ENCODE results near the gene CKAP4.

- no peak for TF ChIP-seq CTCF (conservative IDR thresholded peaks at IDR 0.05; ENCODE audit: low read depth in 2 of 2)
- TF ChIP-seq EZH2 (IDR thresholded peaks at IDR 0.05; ENCODE audit: low read depth, unreplicated experiment) = no peak
- TF ChIP-seq POLR2AphosphoS5 (IDR thresholded peaks at IDR 0.05; ENCODE audit: low read depth) = no peak
- TF ChIP-seq REST (IDR thresholded peaks at IDR 0.05; ENCODE audit: unreplicated experiment) = no peak
- no peak for TF ChIP-seq NANOG (IDR thresholded peaks at IDR 0.05; ENCODE audit: borderline replicate concordance)
- TF ChIP-seq ETS1 (IDR thresholded peaks at IDR 0.05) = no peak
- no peak for TF ChIP-seq ZNF331 (CRISPR knock-in tag; IDR thresholded peaks at IDR 0.05; ENCODE audit: low read depth)
- TF ChIP-seq EZH2phosphoT487 (IDR thresholded peaks at IDR 0.05; ENCODE audit: unreplicated experiment) = no peak
- TF ChIP-seq CREB1 (CRISPR knock-in tag; IDR thresholded peaks at IDR 0.05; ENCODE audit: low read depth) = no peak
Measured at GRCh38 chr12:106280106-106280505, 32.3 kb upstream of the CKAP4 start.
